Lung microvascular endothelial cell (primary cell): Measurements from ENCODE around the gene OBSL1. TPM values are rescaled to one million over a fixed set of nuclear protein-coding genes. Genes with fewer than 3 reads are reported as not detected.

Experiments
- DNase-seq, 2 donors: peaks; one replicate each; pipeline versions ENCODE4 v3.0.0 to v3.0.0-alpha.2; 2010; ENCODE audit warnings: low read depth in 2 of 2
- total RNA-seq: library from RNA; depleted of rRNA; stranded (reverse); fragments of >200 nt; gene quantifications from 2 replicates; pipeline ENCODE4 v1.2.1, GENCODE V29; 2014

OBSL1 gene
- total RNA-seq, 1 donor from 2014 or later, result 28.6 TPM

DNA sequence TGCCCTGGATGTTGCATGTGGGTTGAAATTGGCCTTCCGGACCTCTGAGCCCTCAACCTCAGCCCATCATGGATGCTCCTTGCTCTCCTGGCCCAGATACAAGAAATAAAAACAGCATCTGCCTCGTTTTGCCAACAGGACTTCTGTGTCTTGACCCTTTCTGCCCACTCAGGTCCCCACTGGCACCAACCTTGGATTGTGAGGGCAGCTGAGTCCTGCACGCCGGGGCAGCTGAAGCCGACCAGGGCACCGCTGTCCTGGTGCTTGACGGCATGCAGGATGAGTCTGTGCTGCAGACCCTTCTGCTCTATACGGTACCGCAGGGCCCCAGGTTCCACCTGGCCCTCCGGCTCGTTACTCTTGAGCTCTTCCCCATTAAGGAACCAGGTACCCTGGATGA lies 4.7 kb downstream of the OBSL1 start:
- DNase-seq, result no peak

- no peak for DNase-seq
Measured at GRCh38 chr2:219565130-219566080, 5.9 kb downstream of the OBSL1 start.

GRCh38 chr2:219563271-219563928 lies 7.9 kb downstream of the OBSL1 start:
- DNase-seq, result no peak

DNA sequence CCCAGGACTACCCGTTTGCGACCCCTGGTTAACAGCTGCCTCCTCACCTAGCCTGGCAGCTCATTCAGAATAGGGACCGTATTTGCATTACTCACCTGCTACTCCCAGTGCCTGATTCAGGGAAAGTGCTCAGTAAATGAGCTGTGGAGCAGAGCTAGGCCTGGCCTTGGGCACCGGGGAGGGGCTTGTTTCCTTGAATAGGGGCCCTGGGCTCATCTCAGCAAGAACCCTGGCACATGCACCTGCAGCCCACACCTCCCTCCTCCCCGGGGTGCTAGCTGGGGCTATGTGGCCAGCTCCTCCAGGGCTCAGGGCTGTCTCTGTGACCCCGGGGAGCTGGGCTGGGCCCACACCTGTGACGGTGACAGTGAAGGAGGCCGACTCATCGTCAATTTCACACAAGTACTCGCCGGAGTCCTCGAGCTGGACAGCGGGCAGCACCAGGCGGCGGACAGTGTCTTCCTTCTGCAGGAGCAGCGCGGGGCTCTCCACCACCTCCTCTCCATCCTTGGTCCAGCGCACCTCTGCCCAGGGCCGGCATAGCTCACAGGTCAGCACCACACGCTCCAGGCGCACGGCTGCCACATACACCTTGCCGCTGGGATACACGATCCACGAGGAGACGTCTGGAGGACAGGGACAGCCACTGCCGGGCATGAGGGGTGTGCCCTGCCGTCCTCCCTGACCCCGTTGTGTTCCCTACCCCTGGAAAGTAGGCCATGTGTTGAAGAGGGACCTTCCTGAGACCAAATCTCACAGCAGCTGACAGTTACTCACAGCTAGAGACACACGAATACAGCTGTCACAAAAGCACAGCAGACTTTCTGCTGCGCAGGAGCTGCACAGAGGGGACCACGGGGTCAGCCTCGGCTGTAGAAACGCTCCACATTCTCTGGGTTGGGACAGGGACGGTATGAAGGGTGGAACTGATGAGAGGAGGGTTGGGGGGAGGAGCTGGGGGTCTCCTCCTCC lies 9.0 kb downstream of the OBSL1 start:
- DNase-seq, result no peak

- DNase-seq, result no peak
Measured at GRCh38 chr2:219561179-219562048, 9.9 kb downstream of the OBSL1 start.

GRCh38 chr2:219560893-219561178 lies 10.5 kb downstream of the OBSL1 start:
- DNase-seq, result no peak

GRCh38 chr2:219560037-219560892 lies 11.1 kb downstream of the OBSL1 start:
- DNase-seq, result no peak

DNA sequence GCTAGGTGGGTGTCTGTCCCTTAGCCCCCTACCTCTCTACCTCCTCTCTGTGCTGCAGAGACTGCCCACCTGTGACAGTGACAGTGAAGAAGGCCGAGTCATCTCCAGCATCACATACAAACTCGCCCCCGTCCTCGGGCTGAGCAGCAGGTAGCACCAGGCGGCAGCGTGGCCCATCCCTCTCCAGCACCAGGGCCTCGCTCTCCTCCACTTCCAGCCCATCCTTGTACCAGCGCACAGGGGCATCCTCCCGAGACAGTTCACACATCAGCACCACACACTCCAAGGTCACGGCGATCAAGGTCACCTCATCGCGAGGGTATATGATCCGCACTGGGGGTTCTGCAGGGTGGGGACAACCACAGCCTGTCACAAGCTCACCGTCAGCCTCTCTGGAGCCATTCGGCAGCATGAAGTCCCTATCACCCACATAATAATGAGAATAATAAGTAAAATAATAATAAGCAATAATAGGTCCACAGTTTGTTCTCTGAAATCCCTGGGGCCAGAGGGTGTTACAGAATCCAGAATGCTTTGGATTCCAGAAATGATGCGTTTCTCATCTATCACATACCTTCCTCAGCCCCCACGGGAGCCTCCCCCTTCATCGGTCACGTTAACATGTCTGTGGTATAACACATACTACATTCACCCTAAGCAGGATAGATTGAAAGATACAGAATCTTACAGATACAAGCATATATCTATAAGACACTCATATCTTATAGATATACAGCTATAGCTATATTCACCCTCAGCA lies 12.0 kb downstream of the OBSL1 start:
- no peak for DNase-seq

DNA sequence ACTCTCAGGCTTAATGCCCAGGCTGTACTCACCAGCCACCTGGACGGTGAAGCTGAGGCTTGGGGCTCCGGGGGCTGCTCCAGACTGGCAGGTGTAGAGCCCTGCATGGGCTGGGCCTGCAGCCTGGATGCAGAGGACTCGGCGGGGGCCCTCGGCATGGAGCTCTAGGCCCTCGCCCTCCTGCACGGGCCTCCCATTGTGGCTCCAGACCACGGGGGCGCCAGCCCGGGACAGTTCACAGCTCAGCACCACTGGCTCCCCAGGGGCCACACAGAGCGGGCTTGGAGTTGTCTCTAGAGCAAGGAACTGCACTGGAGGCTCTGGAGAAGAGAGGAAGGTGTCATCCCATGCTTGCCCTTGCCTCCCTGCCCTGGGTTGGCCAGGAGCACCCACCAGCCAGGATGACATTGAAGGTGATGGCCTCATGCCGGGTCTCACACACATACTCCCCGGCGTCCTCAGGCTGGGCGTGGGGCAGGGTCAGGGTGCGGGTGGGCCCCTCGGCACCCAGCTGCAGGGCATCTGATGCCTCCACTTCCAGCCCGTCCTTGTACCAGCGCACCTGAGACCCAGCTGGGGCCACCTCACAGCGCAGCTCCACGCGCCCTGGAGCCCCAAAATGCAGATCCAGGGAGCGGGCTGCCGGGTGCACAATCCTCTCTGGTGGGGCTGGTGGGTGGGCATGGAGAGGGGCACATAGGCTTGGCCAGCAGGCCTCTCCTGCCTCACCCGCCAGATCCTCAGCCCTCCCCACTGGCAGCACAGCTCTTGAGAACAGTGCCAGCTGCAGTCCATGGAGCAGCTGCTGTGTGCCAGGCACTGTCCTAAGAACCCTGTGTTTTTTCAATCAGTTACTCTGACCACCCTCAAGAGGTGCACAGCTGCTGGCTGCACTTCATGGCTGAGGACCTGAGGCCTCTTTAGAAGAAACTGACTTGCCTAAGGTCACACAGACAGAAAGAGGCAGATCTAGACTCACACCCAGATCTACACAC lies 13.3 kb downstream of the OBSL1 start:
- no peak for DNase-seq

DNA sequence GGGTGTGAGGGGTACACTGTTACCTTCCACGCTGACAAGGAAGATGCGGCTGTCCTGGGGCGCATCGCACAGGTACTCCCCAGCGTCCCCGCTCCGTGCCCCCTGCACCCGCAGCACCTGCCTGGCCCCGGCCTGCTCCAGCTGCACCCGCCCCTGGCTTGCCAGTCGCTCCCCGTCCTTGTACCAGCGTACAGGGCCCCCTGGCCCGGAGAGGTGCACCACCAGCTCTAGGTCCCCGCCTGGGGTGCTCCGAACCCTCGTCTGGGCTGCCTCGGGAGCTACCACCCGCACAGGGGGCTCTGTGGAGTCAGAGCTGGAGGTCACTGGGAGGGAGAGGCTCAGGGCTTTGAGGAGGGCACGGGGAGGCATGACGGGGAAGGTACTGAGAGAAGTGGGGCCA lies 14.0 kb downstream of the OBSL1 start:
- DNase-seq, result no peak

DNA sequence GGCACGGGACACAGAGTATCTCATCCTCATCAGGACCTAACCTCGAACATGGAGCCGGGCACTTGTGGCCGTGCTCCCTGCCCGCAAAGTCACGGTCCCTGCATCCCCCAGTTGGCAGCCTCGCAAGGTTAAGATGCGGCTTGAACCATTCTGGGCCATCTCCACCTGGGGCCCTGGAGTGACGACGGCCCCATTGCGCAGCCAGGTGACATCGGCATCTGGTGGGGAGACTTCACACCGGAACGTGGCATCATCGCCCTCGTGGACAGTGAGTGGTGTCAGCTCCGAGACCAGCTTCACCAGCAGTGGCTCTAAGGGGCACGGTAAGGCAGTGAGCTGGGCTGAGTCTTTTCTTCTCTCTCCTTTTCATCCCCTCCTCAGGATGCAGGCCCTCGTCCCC lies 14.9 kb downstream of the OBSL1 start:
- DNase-seq, result no peak

DNA sequence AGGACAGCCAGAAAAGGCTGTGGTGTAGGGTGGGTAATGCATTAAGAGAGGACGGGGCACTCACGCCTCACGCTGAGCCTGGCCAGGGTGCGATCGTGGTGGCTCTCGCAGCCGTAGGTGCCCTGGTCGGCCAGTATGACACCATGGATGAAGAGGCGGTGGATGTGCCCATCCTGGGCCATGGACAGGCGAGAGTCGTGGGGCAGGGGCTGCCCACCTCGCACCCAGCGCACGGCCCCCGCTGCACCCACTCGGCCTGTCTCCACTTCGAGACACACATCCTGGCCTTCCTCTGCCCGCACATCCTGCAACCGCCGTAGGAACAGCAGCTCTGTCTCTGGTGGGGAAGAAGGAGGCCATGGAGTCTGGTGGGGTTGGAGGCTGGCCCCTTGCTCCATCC lies 15.4 kb downstream of the OBSL1 start:
- no peak for DNase-seq

- DNase-seq, result no peak
Measured at GRCh38 chr2:219554350-219554749, 17.0 kb downstream of the OBSL1 start.

GRCh38 chr2:219553463-219553963 lies 17.8 kb downstream of the OBSL1 start:
- DNase-seq, result no peak

- no peak for DNase-seq
Measured at GRCh38 chr2:219553168-219553417, 18.2 kb downstream of the OBSL1 start.

- DNase-seq, result peak; percentile 70
Measured at GRCh38 chr2:219552382-219553167, 18.8 kb downstream of the OBSL1 start.
